Chondrocyte (in vitro differentiated cells): ENCODE data around the gene IFNL3. TPM values are rescaled to one million over a fixed set of nuclear protein-coding genes. Genes with fewer than 3 reads are reported as not detected.

ENCODE experiments used
- DNase-seq: peaks from one replicate; pipeline ENCODE4 v3.0.0; 2021; ENCODE audit warnings: mixed read lengths, low spot score
- H3K27ac Mint-ChIP-seq: one replicate; pipeline ENCODE4 v1.8.0; 2021; ENCODE audit warnings: mild to moderate bottlenecking, moderate library complexity, mixed read lengths; ENCODE audit not compliant: unreplicated experiment
- H3K27me3 Mint-ChIP-seq: 2 replicates; pipeline ENCODE4 v1.8.0; 2021; ENCODE audit warnings: low read depth, mixed read lengths
- H3K36me3 Mint-ChIP-seq: 2 replicates; pipeline ENCODE4 v1.8.0; 2021; ENCODE audit warnings: low read depth, mixed read lengths
- H3K4me1 Mint-ChIP-seq: 2 replicates; pipeline ENCODE4 v1.8.0; 2021; ENCODE audit warnings: low read depth, mild to moderate bottlenecking, mixed read lengths
- H3K4me3 Mint-ChIP-seq: one replicate; pipeline ENCODE4 v1.8.0; 2021; ENCODE audit warnings: mild to moderate bottlenecking, moderate library complexity, mixed read lengths; ENCODE audit not compliant: unreplicated experiment
- H3K9me3 Mint-ChIP-seq: 2 replicates; pipeline ENCODE4 v1.8.0; 2021; ENCODE audit warnings: low read depth, mixed read lengths
- CTCF ChIP-seq: fragments of 200-600 bp; sonication (generic); IDR thresholded peaks from 2 replicates; pipeline ENCODE4 v1.5.0; 2021; ENCODE audit warnings: antibody characterized with exemption, mild to moderate bottlenecking, moderate library complexity
- total RNA-seq: library from RNA; stranded (reverse); gene quantifications from 3 replicates; pipeline ENCODE4 v1.2.1, GENCODE V29; 2021

IFNL3 gene
- total RNA-seq, 1 donor from 2014 or later: not detected

- H3K36me3 Mint-ChIP-seq: no peaks in the 10 kb centered on the region
- no peaks in the 10 kb centered on the region for H3K9me3 Mint-ChIP-seq
- H3K27me3 Mint-ChIP-seq: peaks cover 41% of the 10 kb centered on the region
- no peak overlapping the region for H3K27ac Mint-ChIP-seq
- H3K4me3 Mint-ChIP-seq: no peak overlapping the region
- no peak for TF ChIP-seq CTCF
- H3K4me1 Mint-ChIP-seq: peaks cover 4% of the 10 kb centered on the region
- peak; percentile 19 for DNase-seq
Observed at GRCh38 chr19:39238944-39239343, 5.9 kb downstream of the IFNL3 start.

GRCh38 chr19:39238209-39238608 lies 6.6 kb downstream of the IFNL3 start:
- H3K4me1 Mint-ChIP-seq: peaks cover 4% of the 10 kb centered on the region
- TF ChIP-seq CTCF: no peak
- no peaks in the 10 kb centered on the region for H3K9me3 Mint-ChIP-seq
- H3K27ac Mint-ChIP-seq: no peak overlapping the region
- no peaks in the 10 kb centered on the region for H3K36me3 Mint-ChIP-seq
- H3K27me3 Mint-ChIP-seq: peaks cover 41% of the 10 kb centered on the region
- DNase-seq: peak; percentile 18
- no peak overlapping the region for H3K4me3 Mint-ChIP-seq

GRCh38 chr19:39237200-39238184 lies 7.3 kb downstream of the IFNL3 start:
- Mint-ChIP-seq H3K36me3 (no peaks in the 10 kb centered on the region), H3K27me3 (peaks cover 40% of the 10 kb centered on the region), H3K27ac (no peak overlapping the region), H3K9me3 (no peaks in the 10 kb centered on the region), H3K4me3 (no peak overlapping the region), H3K4me1 (peaks cover 4% of the 10 kb centered on the region)
- no peak for TF ChIP-seq CTCF
- peak; percentile 68 for DNase-seq

GRCh38 chr19:39236527-39236926 lies 8.3 kb downstream of the IFNL3 start:
- Mint-ChIP-seq H3K4me3 (no peak overlapping the region), H3K4me1 (peaks cover 4% of the 10 kb centered on the region), H3K27ac (no peak overlapping the region), H3K27me3 (peaks cover 38% of the 10 kb centered on the region), H3K36me3 (no peaks in the 10 kb centered on the region), H3K9me3 (no peaks in the 10 kb centered on the region)
- peak; percentile 84 for DNase-seq
- TF ChIP-seq CTCF: no peak

GRCh38 chr19:39232708-39233107 lies 12.1 kb downstream of the IFNL3 start:
- peaks cover 28% of the 10 kb centered on the region for H3K27me3 Mint-ChIP-seq
- no peaks in the 10 kb centered on the region for H3K36me3 Mint-ChIP-seq
- no peak for TF ChIP-seq CTCF
- peaks cover 3% of the 10 kb centered on the region for H3K4me1 Mint-ChIP-seq
- no peak for DNase-seq
- H3K27ac Mint-ChIP-seq: no peak overlapping the region
- peaks cover 6% of the 10 kb centered on the region for H3K9me3 Mint-ChIP-seq
- no peak overlapping the region for H3K4me3 Mint-ChIP-seq
